HG03103 (cell line): ENCODE data around the gene PGAP3.

Source experiments
- ATAC-seq: cut with Tn5 transposase; IDR thresholded peaks from one replicate; pipeline ENCODE4 v1.9.1; 2021; ENCODE audit warnings: low read depth; ENCODE audit not compliant: unreplicated experiment

The PGAP3 gene

DNA sequence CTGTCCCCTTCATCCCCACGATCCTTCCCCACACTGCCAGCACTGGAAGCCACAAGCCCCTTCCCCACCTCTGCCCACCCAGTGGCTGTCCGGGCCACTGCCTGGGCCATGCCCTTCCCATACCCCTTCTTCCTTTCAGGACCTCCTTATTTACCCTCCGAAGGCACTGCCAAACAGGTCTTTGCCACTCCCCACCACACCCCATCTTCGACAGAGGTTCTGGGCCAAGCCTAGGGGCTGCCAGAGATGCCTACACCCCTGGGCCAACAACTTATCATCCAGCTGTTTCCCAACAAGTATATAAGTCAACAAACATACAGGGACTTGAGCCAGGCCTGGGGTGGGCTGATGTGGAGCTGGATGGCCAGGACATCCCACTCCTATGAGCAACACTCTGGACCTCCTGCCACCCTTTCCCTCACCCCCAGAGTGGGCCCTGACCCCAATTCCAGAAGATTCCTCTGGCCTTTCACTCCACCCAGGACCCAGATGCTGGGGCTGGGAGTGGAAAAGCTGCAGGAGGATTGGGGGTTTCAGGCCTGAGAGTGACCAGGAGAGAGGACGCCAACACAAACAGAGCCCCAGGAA, 62.6 kb downstream of the PGAP3 start:
- ATAC-seq = no peak

DNA sequence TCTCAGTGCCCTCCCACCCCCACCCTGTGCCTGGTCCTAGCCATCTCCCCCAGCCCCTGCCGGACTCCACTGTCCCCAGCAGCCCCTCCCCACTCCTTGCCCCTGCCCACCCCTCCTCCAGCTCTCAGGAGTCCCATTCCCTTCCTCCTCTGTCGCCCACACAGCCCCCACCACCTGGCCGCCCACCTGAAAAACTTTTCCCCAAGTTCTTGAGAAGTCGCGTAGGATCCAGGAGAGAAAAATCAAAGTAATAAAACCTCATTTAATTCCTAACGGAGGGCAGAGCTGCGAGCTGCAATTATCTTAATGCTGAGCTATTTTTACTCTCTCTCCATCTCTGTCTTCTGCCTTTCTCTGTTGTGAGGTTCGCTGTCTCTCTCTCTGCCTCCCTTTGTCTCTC, 63.5 kb downstream of the PGAP3 start:
- ATAC-seq = no peak

DNA sequence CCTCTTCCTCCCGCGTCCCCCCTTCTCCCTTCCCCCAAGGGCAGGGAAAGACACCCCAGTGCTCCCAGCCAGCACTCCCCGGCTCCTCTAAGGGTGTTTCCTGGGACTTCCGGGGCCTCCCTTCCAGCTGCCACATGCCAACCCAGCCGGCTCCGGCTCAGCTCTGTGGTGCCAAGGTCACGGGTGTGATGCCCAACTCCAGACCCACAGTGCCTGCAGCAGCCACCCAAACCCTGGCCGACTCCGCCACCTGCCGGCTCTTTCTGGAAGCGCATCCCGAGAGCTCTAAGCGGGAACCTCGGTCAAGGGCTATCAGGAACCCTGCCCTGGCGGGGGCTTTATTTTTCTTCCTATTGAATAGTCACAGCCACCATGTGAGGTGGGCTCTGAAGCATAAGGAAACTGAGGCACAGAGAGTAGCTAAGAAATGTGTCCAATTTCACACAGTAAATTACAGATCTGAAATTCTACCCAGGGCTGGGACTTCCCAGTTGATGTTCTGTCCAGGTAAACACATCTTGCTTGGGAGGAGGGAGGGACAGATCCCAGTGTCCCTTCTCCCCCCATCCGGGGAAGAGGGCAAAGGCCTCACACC, 64.4 kb downstream of the PGAP3 start:
- ATAC-seq = no peak

DNA sequence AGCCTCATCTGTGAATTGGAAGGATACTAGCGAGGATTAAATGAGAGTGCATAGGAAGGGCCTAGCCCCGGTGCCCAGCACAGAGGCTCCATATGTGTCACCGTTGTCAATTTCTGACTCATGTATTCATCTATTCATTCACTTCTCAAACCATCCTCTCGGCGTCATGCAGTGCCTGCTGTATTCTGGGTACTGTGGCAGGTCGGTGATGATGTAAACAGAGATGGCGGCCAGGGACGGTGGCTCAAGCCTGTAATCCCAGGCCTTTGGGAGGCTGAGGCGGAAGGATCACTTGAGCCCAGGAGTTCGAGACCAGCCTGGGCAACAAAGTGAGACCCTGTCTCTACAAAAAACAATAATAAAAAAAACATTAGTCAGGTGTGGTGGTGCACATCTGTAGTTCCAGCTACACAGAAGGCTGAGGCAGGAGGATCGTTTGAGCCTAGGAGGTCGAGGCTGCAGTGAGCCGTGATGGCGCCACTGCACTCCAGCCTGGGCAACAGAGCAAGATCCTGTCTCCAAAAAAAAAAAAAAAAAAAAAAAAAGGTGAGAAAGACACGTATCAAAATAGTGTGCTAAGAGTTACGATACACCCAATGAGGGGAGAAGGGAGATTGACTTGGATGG, 65.4 kb downstream of the PGAP3 start:
- ATAC-seq = no peak

DNA sequence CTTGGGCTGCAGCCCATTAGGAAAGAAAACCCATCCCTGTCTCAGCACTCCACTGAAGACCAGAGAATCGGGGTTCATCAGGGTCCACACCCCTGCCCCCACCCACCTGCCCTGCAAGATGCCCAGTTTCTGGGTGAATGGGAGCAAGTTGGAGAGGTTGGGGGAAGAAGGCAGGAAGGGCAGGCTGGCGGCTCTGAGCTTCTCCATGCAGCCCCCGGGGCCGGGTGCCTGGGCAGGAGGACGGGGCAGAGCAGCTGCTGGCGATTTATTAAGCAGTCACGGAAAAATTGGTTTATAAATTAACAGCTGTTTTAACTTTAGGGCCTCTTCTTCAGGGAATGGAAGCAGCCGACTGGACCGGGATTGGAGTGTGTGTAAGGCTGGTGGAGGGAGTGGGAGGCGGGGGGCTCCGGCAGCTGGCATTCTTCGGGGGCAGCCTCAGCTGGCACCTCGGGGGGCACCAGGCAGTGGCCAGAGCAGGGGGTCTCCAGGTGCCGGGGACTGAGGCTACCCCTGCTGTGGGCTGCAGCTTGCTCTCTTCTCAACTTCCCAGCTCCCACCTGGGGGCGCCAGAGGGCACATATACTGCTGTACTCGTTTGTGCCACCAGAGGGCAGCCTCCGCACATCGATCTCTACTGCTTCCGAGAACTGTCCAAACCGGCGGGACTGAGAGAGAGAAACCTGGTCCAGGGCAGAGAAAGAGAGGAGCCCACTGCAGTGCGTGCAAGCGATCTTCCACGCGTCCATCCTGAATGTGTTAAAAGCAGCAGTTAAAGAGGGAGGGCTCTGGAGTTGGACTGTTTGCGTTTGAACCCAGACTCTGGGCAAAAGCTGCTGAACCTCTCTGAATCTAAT, 66.1 kb downstream of the PGAP3 start:
- ATAC-seq = no peak
